D721Med (cell line): ENCODE data around the gene SLC1A5.

Source experiments
- DNase-seq: peaks from one replicate; pipeline ENCODE4 v3.0.0; 2011; ENCODE audit warnings: low spot score; ENCODE audit not compliant: insufficient read length
- FAIRE-seq: peaks from 2 replicates; lab custom pipeline; 2011; peaks lifted over from hg19 to GRCh38; lab: Jason Lieb, UNC
- TF ChIP-seq, protein P1 (sequence below): IDR thresholded peaks from 2 replicates; pipeline ENCODE4 v1.5.1; 2012; ENCODE audit warnings: mild to moderate bottlenecking, control low read depth; ENCODE audit not compliant: insufficient read depth; ENCODE audit errors: missing control alignments

The SLC1A5 gene

DNA sequence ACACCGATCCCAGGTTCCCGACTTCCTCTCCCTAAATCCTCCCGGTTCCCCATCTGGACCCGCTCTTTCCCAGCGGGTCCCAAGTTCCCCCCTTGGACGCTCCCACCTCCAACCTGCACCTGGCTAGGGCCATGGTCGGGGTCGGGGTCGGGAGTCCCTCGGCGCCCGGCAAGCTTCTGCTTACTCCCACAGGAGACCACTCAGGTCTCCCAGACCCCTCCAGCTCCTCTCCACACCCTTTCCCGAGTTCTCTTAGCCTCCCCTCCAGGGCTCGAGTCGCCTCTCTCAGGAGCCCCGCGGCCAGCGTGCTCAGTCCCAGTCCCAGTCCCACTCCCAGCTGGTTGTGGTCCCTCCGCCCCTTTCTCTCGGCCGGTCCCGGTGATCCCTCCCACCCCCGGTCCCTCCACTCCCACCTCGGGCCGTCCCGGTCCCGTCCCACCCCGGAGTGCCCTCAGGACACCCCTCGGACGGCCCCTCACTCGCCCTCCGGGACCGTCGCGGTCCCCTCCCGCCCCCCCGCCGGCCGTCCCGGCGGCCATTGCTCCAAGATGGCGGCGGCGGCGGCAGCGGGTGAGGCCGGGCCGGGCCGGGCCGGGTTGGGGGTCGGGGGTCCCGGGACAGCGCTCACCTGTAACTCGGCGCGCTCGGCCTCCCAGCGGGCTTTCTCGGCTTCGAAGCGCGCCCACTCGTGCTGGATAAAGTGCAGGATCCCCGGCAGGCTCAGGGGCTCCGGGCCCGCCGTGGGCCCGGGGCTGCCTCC, 42.7 kb downstream of the SLC1A5 start, which contains the start of gene FKRP:
Gene FKRP (plus strand): TSS at position 537 of the 760 bp plus-strand sequence. CDS start 9,394 bp downstream, outside the sequence.
- DNase-seq, result no peak
- TF ChIP-seq, protein P1, sequence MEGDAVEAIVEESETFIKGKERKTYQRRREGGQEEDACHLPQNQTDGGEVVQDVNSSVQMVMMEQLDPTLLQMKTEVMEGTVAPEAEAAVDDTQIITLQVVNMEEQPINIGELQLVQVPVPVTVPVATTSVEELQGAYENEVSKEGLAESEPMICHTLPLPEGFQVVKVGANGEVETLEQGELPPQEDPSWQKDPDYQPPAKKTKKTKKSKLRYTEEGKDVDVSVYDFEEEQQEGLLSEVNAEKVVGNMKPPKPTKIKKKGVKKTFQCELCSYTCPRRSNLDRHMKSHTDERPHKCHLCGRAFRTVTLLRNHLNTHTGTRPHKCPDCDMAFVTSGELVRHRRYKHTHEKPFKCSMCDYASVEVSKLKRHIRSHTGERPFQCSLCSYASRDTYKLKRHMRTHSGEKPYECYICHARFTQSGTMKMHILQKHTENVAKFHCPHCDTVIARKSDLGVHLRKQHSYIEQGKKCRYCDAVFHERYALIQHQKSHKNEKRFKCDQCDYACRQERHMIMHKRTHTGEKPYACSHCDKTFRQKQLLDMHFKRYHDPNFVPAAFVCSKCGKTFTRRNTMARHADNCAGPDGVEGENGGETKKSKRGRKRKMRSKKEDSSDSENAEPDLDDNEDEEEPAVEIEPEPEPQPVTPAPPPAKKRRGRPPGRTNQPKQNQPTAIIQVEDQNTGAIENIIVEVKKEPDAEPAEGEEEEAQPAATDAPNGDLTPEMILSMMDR, result no peak

GRCh38 chr19:46745030-46745429, 43.4 kb downstream of the SLC1A5 start:
- no peak for FAIRE-seq
- TF ChIP-seq, protein P1, result no peak
- no peak for DNase-seq

More for the DNA sequence above, 42.7 kb downstream of the SLC1A5 start, which contains the start of gene FKRP:
- FAIRE-seq, result no peak

DNA sequence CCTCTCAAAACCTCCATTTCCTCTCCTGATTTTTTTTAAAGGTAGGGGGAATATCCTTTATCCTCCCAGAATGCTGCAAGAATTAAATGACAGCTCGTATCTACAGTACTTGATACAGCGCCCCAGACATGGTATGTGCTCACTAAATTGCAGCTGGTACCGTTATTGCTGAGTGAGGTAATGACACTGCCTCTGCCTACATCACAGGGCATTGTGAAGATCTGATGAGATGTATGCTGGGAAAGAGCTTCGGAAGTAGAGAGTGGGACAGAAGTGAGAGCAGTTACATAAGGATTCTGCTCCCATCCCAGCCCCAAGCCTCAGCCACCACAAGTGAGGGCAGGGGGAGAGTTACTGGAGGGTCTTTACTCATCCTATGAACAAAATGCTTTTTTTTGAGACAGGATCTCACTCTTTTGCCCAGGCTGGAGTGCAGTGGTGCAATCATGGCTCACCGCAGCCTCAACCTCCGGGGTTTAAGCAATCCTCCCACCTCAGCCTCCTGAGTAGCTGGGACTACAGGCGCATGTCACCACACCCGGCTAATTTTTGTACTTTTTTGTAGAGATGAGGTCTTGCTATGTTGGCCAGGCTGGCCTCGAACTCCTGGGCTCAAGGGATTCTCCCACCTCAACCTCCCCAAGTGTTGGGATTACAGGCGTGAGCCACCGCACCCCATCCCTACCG, 44.2 kb downstream of the SLC1A5 start:
- DNase-seq (no peak), FAIRE-seq (no peak)
- TF ChIP-seq, protein P1, result no peak

- TF ChIP-seq, protein P1, result no peak
- no peak for FAIRE-seq
- no peak for DNase-seq
These were observed 45.4 kb downstream of the SLC1A5 start for GRCh38 chr19:46742926-46743480.

DNA sequence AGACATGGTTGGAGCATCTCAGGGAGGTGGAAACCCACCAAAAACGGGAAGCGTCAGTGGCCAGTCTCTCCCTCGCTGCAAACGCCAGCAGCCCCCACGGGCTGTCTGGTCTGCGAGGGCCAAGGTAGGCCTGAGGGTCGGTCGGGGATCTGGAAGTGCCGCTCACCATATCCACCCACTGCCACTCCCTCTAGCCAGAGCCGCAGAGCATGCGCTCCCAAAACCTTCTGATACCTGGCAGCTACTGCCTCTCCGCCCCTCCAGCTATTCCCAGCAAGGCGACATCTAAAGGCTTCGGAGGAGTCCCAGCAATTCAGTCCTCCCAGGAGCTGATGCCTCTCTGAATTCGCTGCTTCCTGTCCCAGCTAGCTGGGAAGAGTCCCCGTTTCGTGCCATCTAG, 46.9 kb downstream of the SLC1A5 start:
- TF ChIP-seq, protein P1, result no peak
- DNase-seq, result no peak
- no peak for FAIRE-seq

- FAIRE-seq, result no peak
- TF ChIP-seq, protein P1, result no peak
- no peak for DNase-seq
These were observed 49.1 kb downstream of the SLC1A5 start for GRCh38 chr19:46739290-46739771.
